KMS-11 (cell line): ENCODE results near the gene DND1.

Experiments used
- H2AFZ ChIP-seq: fragments of 200-600 bp; sonication (generic); 2 replicates; pipeline ENCODE4 v1.6.1; 2016; ENCODE audit warnings: antibody characterized with exemption, mixed run types, low read depth
- H3K27ac ChIP-seq: fragments of 200-600 bp; sonication (generic); 2 replicates; pipeline ENCODE4 v1.6.1; 2016; ENCODE audit warnings: mild to moderate bottlenecking, mixed run types
- H3K27me3 ChIP-seq: fragments of 200-600 bp; sonication (generic); 2 replicates; pipeline ENCODE4 v1.6.1; 2017; ENCODE audit warnings: mild to moderate bottlenecking, low read depth, mixed run types, moderate library complexity; ENCODE audit not compliant: insufficient read depth
- H3K36me3 ChIP-seq: fragments of 200-600 bp; sonication (generic); 2 replicates; pipeline ENCODE4 v1.6.1; 2017; ENCODE audit warnings: mild to moderate bottlenecking, mixed run types; ENCODE audit not compliant: insufficient read depth
- H3K4me1 ChIP-seq: fragments of 200-600 bp; sonication (generic); 2 replicates; pipeline ENCODE4 v1.6.1; 2016; ENCODE audit warnings: mild to moderate bottlenecking, low read depth, mixed run types; ENCODE audit not compliant: poor library complexity, severe bottlenecking
- H3K4me2 ChIP-seq: fragments of 200-600 bp; sonication (generic); 2 replicates; pipeline ENCODE4 v1.7.0; 2016; ENCODE audit warnings: mild to moderate bottlenecking, mixed run types
- H3K4me3 ChIP-seq: fragments of 200-600 bp; sonication (generic); IDR thresholded peaks from 2 replicates; pipeline ENCODE4 v1.6.1; 2017; ENCODE audit warnings: low read depth, low read length, mixed read lengths; ENCODE audit not compliant: insufficient read depth
- H3K79me2 ChIP-seq: fragments of 200-600 bp; sonication (generic); 2 replicates; pipeline ENCODE4 v1.6.1; 2016; ENCODE audit warnings: low read depth, mixed run types; ENCODE audit not compliant: insufficient read depth
- H3K9ac ChIP-seq: fragments of 200-600 bp; sonication (generic); 2 replicates; pipeline ENCODE4 v1.6.1; 2016; ENCODE audit warnings: mild to moderate bottlenecking, mixed run types
- H4K20me1 ChIP-seq: fragments of 200-600 bp; sonication (generic); 2 replicates; pipeline ENCODE4 v1.6.1; 2016; ENCODE audit warnings: mild to moderate bottlenecking, mixed run types; ENCODE audit not compliant: insufficient read depth
- TF ChIP-seq, protein P1 (sequence below): fragments of 200-600 bp; sonication (generic); conservative IDR thresholded peaks from 2 replicates; pipeline ENCODE4 v1.6.1; 2017; ENCODE audit warnings: low read depth, mild to moderate bottlenecking, antibody characterized with exemption, low read length, moderate library complexity, mixed read lengths

DND1 gene

DNA sequence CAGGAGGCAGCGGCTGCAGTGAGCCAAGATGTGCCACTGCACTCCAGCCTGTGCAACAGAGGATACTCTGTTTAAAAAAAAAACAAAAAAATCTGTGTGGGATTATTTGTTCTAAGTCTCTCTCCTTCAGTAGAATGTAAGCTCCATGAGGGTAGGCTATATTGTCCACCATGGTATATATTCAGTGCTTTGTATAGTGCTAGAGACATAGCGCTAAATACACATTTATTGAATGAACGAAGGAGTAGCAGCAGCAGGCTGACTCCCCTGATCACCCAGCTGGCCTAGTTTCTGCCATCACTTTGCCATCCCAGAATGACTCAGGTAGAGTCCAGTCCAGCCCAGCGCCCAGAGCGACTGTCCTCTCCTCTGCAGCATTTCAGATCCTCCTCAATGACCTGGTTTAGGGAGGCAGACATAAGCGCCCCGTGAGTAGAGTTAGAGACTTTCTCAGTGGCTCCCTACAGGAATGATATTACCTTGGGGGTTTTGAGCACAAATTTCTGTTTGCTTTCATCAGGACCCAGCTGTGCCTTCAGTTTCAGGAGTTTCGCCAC, 17.1 kb upstream of the DND1 start:
- TF ChIP-seq, protein P1, sequence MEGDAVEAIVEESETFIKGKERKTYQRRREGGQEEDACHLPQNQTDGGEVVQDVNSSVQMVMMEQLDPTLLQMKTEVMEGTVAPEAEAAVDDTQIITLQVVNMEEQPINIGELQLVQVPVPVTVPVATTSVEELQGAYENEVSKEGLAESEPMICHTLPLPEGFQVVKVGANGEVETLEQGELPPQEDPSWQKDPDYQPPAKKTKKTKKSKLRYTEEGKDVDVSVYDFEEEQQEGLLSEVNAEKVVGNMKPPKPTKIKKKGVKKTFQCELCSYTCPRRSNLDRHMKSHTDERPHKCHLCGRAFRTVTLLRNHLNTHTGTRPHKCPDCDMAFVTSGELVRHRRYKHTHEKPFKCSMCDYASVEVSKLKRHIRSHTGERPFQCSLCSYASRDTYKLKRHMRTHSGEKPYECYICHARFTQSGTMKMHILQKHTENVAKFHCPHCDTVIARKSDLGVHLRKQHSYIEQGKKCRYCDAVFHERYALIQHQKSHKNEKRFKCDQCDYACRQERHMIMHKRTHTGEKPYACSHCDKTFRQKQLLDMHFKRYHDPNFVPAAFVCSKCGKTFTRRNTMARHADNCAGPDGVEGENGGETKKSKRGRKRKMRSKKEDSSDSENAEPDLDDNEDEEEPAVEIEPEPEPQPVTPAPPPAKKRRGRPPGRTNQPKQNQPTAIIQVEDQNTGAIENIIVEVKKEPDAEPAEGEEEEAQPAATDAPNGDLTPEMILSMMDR: no peak
- peak overlapping the region; percentile 95 for H3K4me2 ChIP-seq
- no peak overlapping the region for H3K4me3 ChIP-seq
- H3K9ac ChIP-seq: peak overlapping the region; percentile 69
- H3K36me3 ChIP-seq: no peaks in the 10 kb centered on the region
- H3K27me3 ChIP-seq: no peaks in the 10 kb centered on the region
- peak overlapping the region; percentile 60 for H3K27ac ChIP-seq
- no peaks in the 10 kb centered on the region for H4K20me1 ChIP-seq
- H3K79me2 ChIP-seq: peaks cover 32% of the 10 kb centered on the region; the same call in 1 of the 2 replicates
- H3K4me1 ChIP-seq: peaks cover 19% of the 10 kb centered on the region
- H2AFZ ChIP-seq: peak overlapping the region; percentile 93; the same call in 1 of the 2 replicates

GRCh38 chr5:140678993-140679392, 5.6 kb upstream of the DND1 start:
- Histone ChIP-seq H3K27ac (no peak overlapping the region), H2AFZ (no peak overlapping the region), H3K4me1 (peaks cover 4% of the 10 kb centered on the region), H3K4me2 (no peak overlapping the region), H3K4me3 (no peak overlapping the region), H3K36me3 (no peaks in the 10 kb centered on the region), H4K20me1 (no peaks in the 10 kb centered on the region), H3K79me2 (no peaks in the 10 kb centered on the region), H3K27me3 (no peaks in the 10 kb centered on the region), H3K9ac (no peak overlapping the region)
- TF ChIP-seq, protein P1: no peak

- H4K20me1 ChIP-seq: no peaks in the 10 kb centered on the region
- no peak overlapping the region for H3K27ac ChIP-seq
- no peaks in the 10 kb centered on the region for H3K27me3 ChIP-seq
- TF ChIP-seq, protein P1: no peak
- no peak overlapping the region for H3K4me3 ChIP-seq
- peaks cover 4% of the 10 kb centered on the region for H3K4me1 ChIP-seq
- no peaks in the 10 kb centered on the region for H3K36me3 ChIP-seq
- no peak overlapping the region for H3K9ac ChIP-seq
- no peak overlapping the region for H2AFZ ChIP-seq
- H3K79me2 ChIP-seq: no peaks in the 10 kb centered on the region
- no peak overlapping the region for H3K4me2 ChIP-seq
These were observed 4.6 kb upstream of the DND1 start for GRCh38 chr5:140677947-140678346.

DNA sequence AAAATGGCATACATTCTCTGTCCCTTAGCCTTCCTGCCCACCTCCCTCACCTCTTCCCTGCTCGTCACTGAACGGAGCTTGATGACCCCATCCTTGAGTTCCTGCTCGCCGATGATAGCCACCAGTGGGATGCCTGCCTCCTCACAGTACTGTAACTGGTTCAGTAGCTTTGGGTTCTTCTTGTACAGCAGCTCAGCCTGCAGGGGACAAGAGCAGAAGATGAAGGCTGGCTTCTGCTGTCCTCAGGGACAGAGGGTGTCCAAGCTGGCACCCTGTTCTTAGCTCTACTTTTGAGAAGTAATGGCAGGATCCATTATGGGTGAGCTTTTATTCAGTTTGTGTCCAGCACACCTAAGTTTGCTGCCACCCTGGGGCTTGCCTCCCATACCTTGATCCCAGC, 1.3 kb upstream of the DND1 start:
- Histone ChIP-seq H3K9ac (no peak overlapping the region), H3K27ac (no peak overlapping the region), H3K4me2 (no peak overlapping the region), H3K4me3 (no peak overlapping the region), H2AFZ (no peak overlapping the region), H3K27me3 (no peaks in the 10 kb centered on the region), H4K20me1 (no peaks in the 10 kb centered on the region), H3K36me3 (no peaks in the 10 kb centered on the region), H3K79me2 (no peaks in the 10 kb centered on the region), H3K4me1 (peaks cover 4% of the 10 kb centered on the region)
- TF ChIP-seq, protein P1: no peak
